Dermis blood vessel endothelial cell (primary cell): Measurements from ENCODE around the gene USP30. TPM values are rescaled to one million over a fixed set of nuclear protein-coding genes. Genes with fewer than 3 reads are reported as not detected.
"Not testable (repeated sequence)": the region's sequence is repeated elsewhere in the genome, so short reads cannot be mapped to it uniquely, and the experiment has no call there.

Experiments used
- DNase-seq: peaks from one replicate; pipeline ENCODE4 v3.0.0; 2010
- total RNA-seq: library from RNA; depleted of rRNA; stranded (reverse); fragments of >200 nt; gene quantifications from 2 replicates; pipeline ENCODE4 v1.2.3, GENCODE V29; 2014

USP30 gene
- total RNA-seq, 1 donor from 2014 or later, result 7.0 TPM

GRCh38 chr12:109053382-109054123, 1.2 kb downstream of the USP30 start:
- DNase-seq, result peak; percentile 10

GRCh38 chr12:109054124-109054513, 1.7 kb downstream of the USP30 start:
- not testable (repeated sequence) for DNase-seq

GRCh38 chr12:109054520-109054919, 2.1 kb downstream of the USP30 start:
- no peak for DNase-seq

- no peak for DNase-seq
Observed at GRCh38 chr12:109056891-109057290, 4.5 kb downstream of the USP30 start.

GRCh38 chr12:109057376-109057775, 5.0 kb downstream of the USP30 start:
- no peak for DNase-seq

- DNase-seq, result no peak
Observed at GRCh38 chr12:109058773-109059172, 6.4 kb downstream of the USP30 start.

- no peak for DNase-seq
Observed at GRCh38 chr12:109064143-109064542, 11.8 kb downstream of the USP30 start.

- DNase-seq, result no peak
Observed at GRCh38 chr12:109065154-109065852, 12.9 kb downstream of the USP30 start.

GRCh38 chr12:109065853-109066193, 13.4 kb downstream of the USP30 start:
- no peak for DNase-seq

GRCh38 chr12:109069307-109070271, 17.2 kb downstream of the USP30 start:
- no peak for DNase-seq

- no peak for DNase-seq
Observed at GRCh38 chr12:109074866-109075265, 22.5 kb downstream of the USP30 start.

GRCh38 chr12:109082751-109083150, 30.4 kb downstream of the USP30 start:
- DNase-seq, result no peak

GRCh38 chr12:109084425-109084824, 32.0 kb downstream of the USP30 start:
- no peak for DNase-seq

GRCh38 chr12:109085590-109085989, 33.2 kb downstream of the USP30 start:
- no peak for DNase-seq

GRCh38 chr12:109087250-109087649, 34.9 kb downstream of the USP30 start:
- DNase-seq, result no peak

GRCh38 chr12:109088818-109089217, 36.4 kb downstream of the USP30 start:
- DNase-seq, result no peak

- DNase-seq, result peak; percentile 12
Observed at GRCh38 chr12:109089683-109090082, 37.3 kb downstream of the USP30 start.

- no peak for DNase-seq
Observed at GRCh38 chr12:109092497-109093021, 40.2 kb downstream of the USP30 start.

- DNase-seq, result peak; percentile 96
Observed at GRCh38 chr12:109093022-109093918, 40.9 kb downstream of the USP30 start, which contains the start of gene ALKBH2. ALKBH2 (minus strand) TSS chr12:109093472; CDS start chr12:109092786, 686 bp downstream.

GRCh38 chr12:109097140-109097434, 44.7 kb downstream of the USP30 start:
- DNase-seq, result no peak

- peak; percentile 97 for DNase-seq
Observed at GRCh38 chr12:109097435-109098182, 45.2 kb downstream of the USP30 start, which contains the start of gene UNG. UNG (plus strand) TSS chr12:109097597; CDS start chr12:109097680, 83 bp downstream.
